ENCODE measurements around the gene IL15. TPM values are rescaled to one million over a fixed set of nuclear protein-coding genes. Genes with fewer than 3 reads are reported as not detected.

The IL15 gene
- polyA plus RNA-seq, 2 of the 4 experiments (the other 2 are of a cell fraction), result 14.1 to 32.3 TPM

DNA sequence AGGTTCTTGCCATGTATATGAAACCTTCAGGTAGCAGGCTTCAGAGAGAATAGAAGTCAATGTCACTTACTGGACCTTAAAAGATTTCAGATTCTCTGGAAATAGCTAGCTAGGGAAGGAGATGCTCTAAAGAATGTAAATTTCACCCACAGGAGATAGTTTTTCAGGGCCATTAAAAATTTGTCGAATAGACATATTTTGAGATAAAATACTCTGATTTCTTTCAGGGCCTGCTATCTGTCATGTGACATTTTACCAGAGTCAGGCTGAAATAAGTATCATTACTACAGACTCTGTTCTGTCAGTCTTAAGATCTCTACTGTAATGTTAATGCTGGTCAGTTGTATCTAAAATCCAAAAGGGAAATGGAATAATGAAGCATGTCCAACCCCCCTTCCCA, 15.7 kb upstream of the IL15 start:
- no peak for ATAC-seq
- Histone ChIP-seq H3K9me3 (no peaks in the 10 kb centered on the region), H3K4me1 (no peaks in the 10 kb centered on the region), H3K4me3 (no peak overlapping the region), H3K4me2 (no peak overlapping the region), H3K27ac (no peak overlapping the region)
- TF ChIP-seq KDM1A (IDR thresholded peaks at IDR 0.05; ENCODE audit: low read depth), result no peak
- no peak for TF ChIP-seq NR3C1 (IDR thresholded peaks at IDR 0.05)
- TF ChIP-seq MAFK (IDR thresholded peaks at IDR 0.05; ENCODE audit: partially characterized antibody), result peak; percentile 68
- ChIA-PET POLR2A (no interaction called here), CTCF (interaction anchor here (0.6 kb wide), 1 partner anchor 15 kb away, joined by 3 read pairs; no protein-coding TSS in a partner anchor)
- WGBS (ENCODE audit: missing lambda C conversion rate), result 92% methylated on average over 1 of the region's 1 CpG
- FAIRE-seq, result no peak
- DNase-seq (ENCODE audit: low read depth in 1 of 2, low spot score in 1 of 2), result no peak

DNA sequence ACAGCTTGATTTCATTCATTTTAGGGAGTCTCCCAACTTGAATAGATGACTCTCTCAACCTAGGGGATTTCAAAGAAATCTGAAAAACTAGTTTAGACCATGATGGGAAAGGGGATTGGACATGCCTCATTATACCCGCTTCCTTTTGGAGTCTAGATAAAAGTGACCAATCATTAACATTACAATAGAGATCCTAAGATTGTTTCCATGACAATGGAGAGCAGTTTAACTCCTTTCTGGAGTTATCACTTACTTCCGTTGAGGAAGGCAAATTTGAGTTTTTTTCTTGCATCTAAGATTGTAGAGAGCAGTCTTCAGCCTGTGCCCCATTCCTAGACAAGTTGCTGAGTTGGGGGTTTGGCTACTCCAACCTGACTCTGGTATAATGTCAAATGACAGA, 11.4 kb upstream of the IL15 start:
- H3K4me1 ChIP-seq, result no peaks in the 10 kb centered on the region
- WGBS (ENCODE audit: missing lambda C conversion rate), result 92% methylated on average over 2 of the region's 2 CpGs
- H3K27ac ChIP-seq, result no peak overlapping the region
- ChIA-PET CTCF (interaction anchor here (1.3 kb wide), 1 partner anchor 12 kb away, joined by 3 read pairs; no protein-coding TSS in a partner anchor), POLR2A (no interaction called here)
- TF ChIP-seq RCOR1 (IDR thresholded peaks at IDR 0.05; ENCODE audit: low read depth, low read length) (no peak), GATA3 (IDR thresholded peaks at IDR 0.05; ENCODE audit: borderline replicate concordance) (no peak), MAFK (IDR thresholded peaks at IDR 0.05; ENCODE audit: partially characterized antibody) (no peak), HOXA7 (CRISPR knock-in tag; IDR thresholded peaks at IDR 0.05) (no peak), BHLHE40 (IDR thresholded peaks at IDR 0.05; ENCODE audit: low read depth, low read length) (no peak), NPAS2 (CRISPR knock-in tag; IDR thresholded peaks at IDR 0.05; ENCODE audit: borderline replicate concordance) (no peak), PHF8 (IDR thresholded peaks at IDR 0.05; ENCODE audit: borderline replicate concordance, low read depth) (no peak)
- TF ChIP-seq, protein P1, sequence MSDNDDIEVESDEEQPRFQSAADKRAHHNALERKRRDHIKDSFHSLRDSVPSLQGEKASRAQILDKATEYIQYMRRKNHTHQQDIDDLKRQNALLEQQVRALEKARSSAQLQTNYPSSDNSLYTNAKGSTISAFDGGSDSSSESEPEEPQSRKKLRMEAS (IDR thresholded peaks at IDR 0.05), result no peak
- TF ChIP-seq, protein P2, sequence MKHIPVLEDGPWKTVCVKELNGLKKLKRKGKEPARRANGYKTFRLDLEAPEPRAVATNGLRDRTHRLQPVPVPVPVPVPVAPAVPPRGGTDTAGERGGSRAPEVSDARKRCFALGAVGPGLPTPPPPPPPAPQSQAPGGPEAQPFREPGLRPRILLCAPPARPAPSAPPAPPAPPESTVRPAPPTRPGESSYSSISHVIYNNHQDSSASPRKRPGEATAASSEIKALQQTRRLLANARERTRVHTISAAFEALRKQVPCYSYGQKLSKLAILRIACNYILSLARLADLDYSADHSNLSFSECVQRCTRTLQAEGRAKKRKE (CRISPR knock-in tag; IDR thresholded peaks at IDR 0.05; ENCODE audit: low read depth), result no peak
- TF ChIP-seq, protein P3, sequence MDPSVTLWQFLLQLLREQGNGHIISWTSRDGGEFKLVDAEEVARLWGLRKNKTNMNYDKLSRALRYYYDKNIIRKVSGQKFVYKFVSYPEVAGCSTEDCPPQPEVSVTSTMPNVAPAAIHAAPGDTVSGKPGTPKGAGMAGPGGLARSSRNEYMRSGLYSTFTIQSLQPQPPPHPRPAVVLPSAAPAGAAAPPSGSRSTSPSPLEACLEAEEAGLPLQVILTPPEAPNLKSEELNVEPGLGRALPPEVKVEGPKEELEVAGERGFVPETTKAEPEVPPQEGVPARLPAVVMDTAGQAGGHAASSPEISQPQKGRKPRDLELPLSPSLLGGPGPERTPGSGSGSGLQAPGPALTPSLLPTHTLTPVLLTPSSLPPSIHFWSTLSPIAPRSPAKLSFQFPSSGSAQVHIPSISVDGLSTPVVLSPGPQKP (IDR thresholded peaks at IDR 0.05; ENCODE audit: low read depth, low read length), result no peak
- no peak for DNase-seq (ENCODE audit: low read depth in 1 of 2, low spot score in 1 of 2)
- FAIRE-seq, result no peak
- no peak overlapping the region for H3K4me2 ChIP-seq
- no peak overlapping the region for H3K4me3 ChIP-seq
- H3K9me3 ChIP-seq, result no peaks in the 10 kb centered on the region
- ATAC-seq, result no peak

DNA sequence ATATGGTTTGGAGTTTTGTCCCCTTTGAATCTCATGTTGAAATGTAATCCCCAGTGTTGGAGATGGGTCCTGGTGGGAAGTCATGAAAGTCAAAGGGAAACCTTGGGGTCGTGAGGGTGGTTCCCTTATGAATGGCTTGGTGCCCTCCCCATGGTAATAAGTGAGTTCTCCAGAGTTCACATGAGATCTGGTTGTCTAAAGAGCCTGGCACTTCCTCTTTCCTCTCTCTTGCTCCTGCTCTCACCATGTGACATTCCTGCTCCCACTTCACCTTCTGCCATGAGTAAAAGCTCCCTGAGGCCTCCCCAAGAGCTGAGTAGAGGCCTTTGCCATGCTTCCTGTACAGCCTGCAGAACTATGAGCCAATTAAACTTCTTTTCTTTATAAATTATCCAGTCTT, 5.5 kb upstream of the IL15 start:
- DNase-seq (ENCODE audit: low read depth in 1 of 2, low spot score in 1 of 2) (no peak), FAIRE-seq (no peak), ATAC-seq (no peak)
- H3K4me3 ChIP-seq, result no peak overlapping the region
- WGBS (ENCODE audit: missing lambda C conversion rate), result 85% methylated on average over 1 of the region's 1 CpG
- H3K27ac ChIP-seq, result no peak overlapping the region
- 0 out of 3 replicates have a peak, but pooled peaks cover 3% of the 10 kb centered on the region for H3K4me1 ChIP-seq
- CTCF ChIA-PET, result no interaction called here
- TF ChIP-seq CHD2 (IDR thresholded peaks at IDR 0.05; ENCODE audit: low read length, partially characterized antibody) (no peak), ZC3H11A (IDR thresholded peaks at IDR 0.05) (no peak), FOXS1 (CRISPR knock-in tag; IDR thresholded peaks at IDR 0.05) (no peak), HEYL (CRISPR knock-in tag; IDR thresholded peaks at IDR 0.05) (no peak), KDM5A (IDR thresholded peaks at IDR 0.05) (no peak), ZSCAN20 (CRISPR knock-in tag; IDR thresholded peaks at IDR 0.05) (no peak), RNF2 (IDR thresholded peaks at IDR 0.05; ENCODE audit: borderline replicate concordance, low read depth) (no peak), MYC (IDR thresholded peaks at IDR 0.05; ENCODE audit: borderline replicate concordance, low read length) (no peak), SREBF2 (IDR thresholded peaks at IDR 0.05) (no peak), ZFP36 (IDR thresholded peaks at IDR 0.05; ENCODE audit: borderline replicate concordance, partially characterized antibody) (no peak), EHF (CRISPR knock-in tag; IDR thresholded peaks at IDR 0.05) (no peak), BHLHE40 (IDR thresholded peaks at IDR 0.05; ENCODE audit: low read depth, low read length) (no peak), NR3C1 (IDR thresholded peaks at IDR 0.05) (no peak)
- TF ChIP-seq, protein P4, sequence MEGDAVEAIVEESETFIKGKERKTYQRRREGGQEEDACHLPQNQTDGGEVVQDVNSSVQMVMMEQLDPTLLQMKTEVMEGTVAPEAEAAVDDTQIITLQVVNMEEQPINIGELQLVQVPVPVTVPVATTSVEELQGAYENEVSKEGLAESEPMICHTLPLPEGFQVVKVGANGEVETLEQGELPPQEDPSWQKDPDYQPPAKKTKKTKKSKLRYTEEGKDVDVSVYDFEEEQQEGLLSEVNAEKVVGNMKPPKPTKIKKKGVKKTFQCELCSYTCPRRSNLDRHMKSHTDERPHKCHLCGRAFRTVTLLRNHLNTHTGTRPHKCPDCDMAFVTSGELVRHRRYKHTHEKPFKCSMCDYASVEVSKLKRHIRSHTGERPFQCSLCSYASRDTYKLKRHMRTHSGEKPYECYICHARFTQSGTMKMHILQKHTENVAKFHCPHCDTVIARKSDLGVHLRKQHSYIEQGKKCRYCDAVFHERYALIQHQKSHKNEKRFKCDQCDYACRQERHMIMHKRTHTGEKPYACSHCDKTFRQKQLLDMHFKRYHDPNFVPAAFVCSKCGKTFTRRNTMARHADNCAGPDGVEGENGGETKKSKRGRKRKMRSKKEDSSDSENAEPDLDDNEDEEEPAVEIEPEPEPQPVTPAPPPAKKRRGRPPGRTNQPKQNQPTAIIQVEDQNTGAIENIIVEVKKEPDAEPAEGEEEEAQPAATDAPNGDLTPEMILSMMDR (IDR thresholded peaks at IDR 0.05), result no peak
- POLR2A ChIA-PET, result no interaction called here
- H3K9me3 ChIP-seq, result no peaks in the 10 kb centered on the region
- no peak overlapping the region for H3K4me2 ChIP-seq

All from A549 (cell line).